ENCODE data around the gene MBNL1. TPM values are rescaled to one million over a fixed set of nuclear protein-coding genes. Genes with fewer than 3 reads are reported as not detected.

MBNL1 gene
- total and polyA plus RNA-seq, 7 experiments from 2014 or later = 371 to 675 (median 497) TPM

GRCh38 chr3:152226176-152226575 lies 42.6 kb upstream of the MBNL1 start:
- Mint-ChIP-seq H3K27me3 (no peaks in the 10 kb centered on the region), H3K36me3 (peaks cover 0 to 11% (median 0%) of the 10 kb centered on the region in 5 donors), H3K27ac (no peak overlapping the region), H3K4me1 (peaks cover 44 to 81% (median 67%) of the 10 kb centered on the region in 7 donors), H3K4me3 (peak overlapping the region in 1 of 10 donors; percentile 55), H3K9me3 (peaks cover 0 to 7% (median 0%) of the 10 kb centered on the region in 11 donors)
- Histone ChIP-seq H3K9me3 (ENCODE audit: control insufficient read depth in 2 of 3, low read length in 3 of 3) (no peaks in the 10 kb centered on the region), H3K36me3 (ENCODE audit: control insufficient read depth in 2 of 3, insufficient read depth in 3 of 3, low read length in 3 of 3) (no peaks in the 10 kb centered on the region), H3K4me1 (ENCODE audit: control insufficient read depth in 2 of 2, insufficient read depth in 2 of 2, low read length in 2 of 2) (peaks cover 4 to 36% of the 10 kb centered on the region in 2 donors), H3K27me3 (ENCODE audit: control insufficient read depth in 2 of 2, insufficient read depth in 2 of 2, low read length in 2 of 2) (no peaks in the 10 kb centered on the region), H3K27ac (ENCODE audit: low read depth, low read length) (no peak overlapping the region), H3K4me3 (ENCODE audit: low read length) (no peak overlapping the region)
- CTCF ChIA-PET = interaction anchor here (0.8 to 1.0 kb wide), 2 partner anchors 27 to 42 kb away, joined by 3 read pairs; no protein-coding TSS in a partner anchor
- ATAC-seq (no peak), DNase-seq (no peak)
- POLR2A ChIA-PET = interaction anchor here (0.9 to 3.1 kb wide), 4 partner anchors 16 to 44 kb away, joined by 3 to 16 read pairs (median 3); no protein-coding TSS in a partner anchor
- intact Hi-C loops (cut with micrococcal nuclease) = no loop called here

GRCh38 chr3:152227027-152227426 lies 41.7 kb upstream of the MBNL1 start:
- DNase-seq (no peak), ATAC-seq (no peak)
- CTCF ChIA-PET = no interaction called here
- POLR2A ChIA-PET = interaction anchor here (3.1 kb wide), 1 partner anchor 15 kb away, joined by 16 read pairs; no protein-coding TSS in a partner anchor
- peaks cover 38 to 81% (median 67%) of the 10 kb centered on the region in 7 donors for H3K4me1 Mint-ChIP-seq
- no peaks in the 10 kb centered on the region for H3K9me3 ChIP-seq (ENCODE audit: control insufficient read depth in 2 of 3, low read length in 3 of 3)
- no peak overlapping the region for H3K27ac ChIP-seq (ENCODE audit: low read depth, low read length)
- no peaks in the 10 kb centered on the region for H3K27me3 Mint-ChIP-seq
- intact Hi-C loops (cut with micrococcal nuclease) = no loop called here
- H3K27ac Mint-ChIP-seq = no peak overlapping the region
- peaks cover 4 to 28% of the 10 kb centered on the region in 2 donors for H3K4me1 ChIP-seq (ENCODE audit: control insufficient read depth in 2 of 2, insufficient read depth in 2 of 2, low read length in 2 of 2)
- H3K4me3 Mint-ChIP-seq = no peak overlapping the region
- H3K4me3 ChIP-seq (ENCODE audit: low read length) = no peak overlapping the region
- no peaks in the 10 kb centered on the region for H3K27me3 ChIP-seq (ENCODE audit: control insufficient read depth in 2 of 2, insufficient read depth in 2 of 2, low read length in 2 of 2)
- no peaks in the 10 kb centered on the region for H3K36me3 ChIP-seq (ENCODE audit: control insufficient read depth in 2 of 3, insufficient read depth in 3 of 3, low read length in 3 of 3)
- H3K9me3 Mint-ChIP-seq = peaks cover 0 to 7% (median 0%) of the 10 kb centered on the region in 11 donors
- H3K36me3 Mint-ChIP-seq = peaks cover 0 to 11% (median 0%) of the 10 kb centered on the region in 5 donors

GRCh38 chr3:152229692-152230091 lies 39.0 kb upstream of the MBNL1 start:
- peaks cover 4 to 32% of the 10 kb centered on the region in 2 donors for H3K4me1 ChIP-seq (ENCODE audit: control insufficient read depth in 2 of 2, insufficient read depth in 2 of 2, low read length in 2 of 2)
- H3K27me3 ChIP-seq (ENCODE audit: control insufficient read depth in 2 of 2, insufficient read depth in 2 of 2, low read length in 2 of 2) = no peaks in the 10 kb centered on the region
- DNase-seq (no peak), ATAC-seq (no peak)
- ChIA-PET POLR2A (interaction anchor here (0.6 to 2.6 kb wide), 6 partner anchors 9 to 217 kb away, joined by 3 to 13 read pairs (median 3); no protein-coding TSS in a partner anchor), CTCF (interaction anchor here (0.6 to 1.2 kb wide), 2 partner anchors 16 to 36 kb away, joined by 3 read pairs; no protein-coding TSS in a partner anchor)
- intact Hi-C loops (cut with micrococcal nuclease) = loop anchor here in 1 of 2 donors (2.0 kb wide), 1 partner anchor 15 kb away; no protein-coding TSS in a partner anchor
- no peaks in the 10 kb centered on the region for H3K36me3 ChIP-seq (ENCODE audit: control insufficient read depth in 2 of 3, insufficient read depth in 3 of 3, low read length in 3 of 3)
- no peak overlapping the region for H3K4me3 ChIP-seq (ENCODE audit: low read length)
- Mint-ChIP-seq H3K4me3 (peak overlapping the region in 4 of 10 donors; percentile 4 to 73 (median 34)), H3K27me3 (no peaks in the 10 kb centered on the region), H3K36me3 (peaks cover 0 to 11% (median 0%) of the 10 kb centered on the region in 5 donors), H3K27ac (peak overlapping the region in 5 of 9 donors; percentile 1 to 75 (median 36)), H3K9me3 (peaks cover 0 to 7% (median 0%) of the 10 kb centered on the region in 11 donors), H3K4me1 (peaks cover 30 to 83% (median 71%) of the 10 kb centered on the region in 7 donors)
- no peak overlapping the region for H3K27ac ChIP-seq (ENCODE audit: low read depth, low read length)
- H3K9me3 ChIP-seq (ENCODE audit: control insufficient read depth in 2 of 3, low read length in 3 of 3) = no peaks in the 10 kb centered on the region

GRCh38 chr3:152230370-152230769 lies 38.4 kb upstream of the MBNL1 start:
- peaks cover 30 to 83% (median 71%) of the 10 kb centered on the region in 7 donors for H3K4me1 Mint-ChIP-seq
- H3K4me3 Mint-ChIP-seq = peak overlapping the region; percentile 19 to 74 (median 72)
- ChIA-PET POLR2A (interaction anchor here (0.6 to 5.0 kb wide), 9 partner anchors 8 to 47 kb away, joined by 3 to 57 read pairs (median 3); no protein-coding TSS in a partner anchor), CTCF (interaction anchor here (0.9 to 1.2 kb wide), 2 partner anchors 17 to 21 kb away, joined by 3 read pairs; no protein-coding TSS in a partner anchor)
- ATAC-seq (no peak), DNase-seq (no peak)
- Histone ChIP-seq H3K27ac (ENCODE audit: low read depth, low read length) (no peak overlapping the region), H3K4me3 (ENCODE audit: low read length) (no peak overlapping the region), H3K9me3 (ENCODE audit: control insufficient read depth in 2 of 3, low read length in 3 of 3) (no peaks in the 10 kb centered on the region), H3K27me3 (ENCODE audit: control insufficient read depth in 2 of 2, insufficient read depth in 2 of 2, low read length in 2 of 2) (no peaks in the 10 kb centered on the region), H3K4me1 (ENCODE audit: control insufficient read depth in 2 of 2, insufficient read depth in 2 of 2, low read length in 2 of 2) (peaks cover 0 to 33% of the 10 kb centered on the region in 2 donors), H3K36me3 (ENCODE audit: control insufficient read depth in 2 of 3, insufficient read depth in 3 of 3, low read length in 3 of 3) (no peaks in the 10 kb centered on the region)
- no peaks in the 10 kb centered on the region for H3K27me3 Mint-ChIP-seq
- intact Hi-C loops (cut with micrococcal nuclease) = loop anchor here in 1 of 2 donors (2.0 kb wide), 1 partner anchor 14 kb away; no protein-coding TSS in a partner anchor
- H3K36me3 Mint-ChIP-seq = peaks cover 0 to 11% (median 0%) of the 10 kb centered on the region in 5 donors
- peaks cover 0 to 9% (median 0%) of the 10 kb centered on the region in 11 donors for H3K9me3 Mint-ChIP-seq
- peak overlapping the region in 8 of 9 donors; percentile 17 to 84 (median 72) for H3K27ac Mint-ChIP-seq

GRCh38 chr3:152232001-152232400 lies 36.7 kb upstream of the MBNL1 start:
- H3K27me3 ChIP-seq (ENCODE audit: control insufficient read depth in 2 of 2, insufficient read depth in 2 of 2, low read length in 2 of 2) = no peaks in the 10 kb centered on the region
- H3K27me3 Mint-ChIP-seq = no peaks in the 10 kb centered on the region
- POLR2A ChIA-PET = interaction anchor here (0.6 to 5.0 kb wide), 4 partner anchors 12 to 37 kb away, joined by 3 to 57 read pairs (median 6); partner anchors contain the start of gene MBNL1
- peaks cover 0 to 41% of the 10 kb centered on the region in 2 donors for H3K4me1 ChIP-seq (ENCODE audit: control insufficient read depth in 2 of 2, insufficient read depth in 2 of 2, low read length in 2 of 2)
- peaks cover 0 to 14% (median 0%) of the 10 kb centered on the region in 5 donors for H3K36me3 Mint-ChIP-seq
- H3K4me1 Mint-ChIP-seq = peaks cover 33 to 88% (median 79%) of the 10 kb centered on the region in 7 donors
- H3K4me3 ChIP-seq (ENCODE audit: low read length) = no peak overlapping the region
- intact Hi-C loops (cut with micrococcal nuclease) = loop anchor here in 1 of 2 donors (2.0 kb wide), 1 partner anchor 13 kb away; no protein-coding TSS in a partner anchor
- ATAC-seq (no peak), DNase-seq (no peak)
- peak overlapping the region in 7 of 9 donors; percentile 37 to 75 (median 66) for H3K27ac Mint-ChIP-seq
- H3K27ac ChIP-seq (ENCODE audit: low read depth, low read length) = no peak overlapping the region
- peak overlapping the region in 6 of 10 donors; percentile 6 to 67 (median 18) for H3K4me3 Mint-ChIP-seq
- H3K9me3 ChIP-seq (ENCODE audit: control insufficient read depth in 2 of 3, low read length in 3 of 3) = no peaks in the 10 kb centered on the region
- CTCF ChIA-PET = no interaction called here
- peaks cover 0 to 9% (median 0%) of the 10 kb centered on the region in 11 donors for H3K9me3 Mint-ChIP-seq
- H3K36me3 ChIP-seq (ENCODE audit: control insufficient read depth in 2 of 3, insufficient read depth in 3 of 3, low read length in 3 of 3) = no peaks in the 10 kb centered on the region

GRCh38 chr3:152232679-152233078 lies 36.0 kb upstream of the MBNL1 start:
- no peak overlapping the region for H3K27ac ChIP-seq (ENCODE audit: low read depth, low read length)
- intact Hi-C loops (cut with micrococcal nuclease) = loop anchor here in 1 of 2 donors (1.0 to 2.0 kb wide), 2 partner anchors 7 to 14 kb away; no protein-coding TSS in a partner anchor
- Mint-ChIP-seq H3K36me3 (peaks cover 0 to 16% (median 2%) of the 10 kb centered on the region in 5 donors), H3K4me1 (peaks cover 35 to 95% (median 86%) of the 10 kb centered on the region in 7 donors), H3K27me3 (no peaks in the 10 kb centered on the region), H3K27ac (peak overlapping the region in 6 of 9 donors; percentile 15 to 75 (median 44)), H3K9me3 (peaks cover 0 to 9% (median 2%) of the 10 kb centered on the region in 11 donors), H3K4me3 (peak overlapping the region in 6 of 10 donors; percentile 9 to 76 (median 62))
- peaks cover 0 to 45% of the 10 kb centered on the region in 2 donors for H3K4me1 ChIP-seq (ENCODE audit: control insufficient read depth in 2 of 2, insufficient read depth in 2 of 2, low read length in 2 of 2)
- no peaks in the 10 kb centered on the region for H3K36me3 ChIP-seq (ENCODE audit: control insufficient read depth in 2 of 3, insufficient read depth in 3 of 3, low read length in 3 of 3)
- ChIA-PET POLR2A (interaction anchor here (0.9 to 5.0 kb wide), 8 partner anchors 8 to 36 kb away, joined by 3 to 57 read pairs (median 9); partner anchors contain the start of gene MBNL1), CTCF (interaction anchor here (0.7 to 1.7 kb wide), 5 partner anchors 8 to 213 kb away, joined by 3 to 7 read pairs (median 3); no protein-coding TSS in a partner anchor)
- H3K9me3 ChIP-seq (ENCODE audit: control insufficient read depth in 2 of 3, low read length in 3 of 3) = no peaks in the 10 kb centered on the region
- no peaks in the 10 kb centered on the region for H3K27me3 ChIP-seq (ENCODE audit: control insufficient read depth in 2 of 2, insufficient read depth in 2 of 2, low read length in 2 of 2)
- ATAC-seq = no peak
- H3K4me3 ChIP-seq (ENCODE audit: low read length) = no peak overlapping the region
- no peak for DNase-seq

Data from naive thymus-derived CD4-positive, alpha-beta T cell (primary cell).